K562 treated with DMSO at 1 percent for 48 hours (cell line): ENCODE measurements around the gene GAD2. TPM values are rescaled to one million over a fixed set of nuclear protein-coding genes. Genes with fewer than 3 reads are reported as not detected.

Experiments used
- total RNA-seq: library from RNA; unstranded; fragments of 300-600 nt; gene quantifications from 2 replicates; pipeline ENCODE4 v1.2.3, GENCODE V29; 2022; ENCODE audit warnings: low replicate concordance; ENCODE audit errors: extremely low read depth

The GAD2 gene
- not detected in 2 replicates for total RNA-seq

DNA sequence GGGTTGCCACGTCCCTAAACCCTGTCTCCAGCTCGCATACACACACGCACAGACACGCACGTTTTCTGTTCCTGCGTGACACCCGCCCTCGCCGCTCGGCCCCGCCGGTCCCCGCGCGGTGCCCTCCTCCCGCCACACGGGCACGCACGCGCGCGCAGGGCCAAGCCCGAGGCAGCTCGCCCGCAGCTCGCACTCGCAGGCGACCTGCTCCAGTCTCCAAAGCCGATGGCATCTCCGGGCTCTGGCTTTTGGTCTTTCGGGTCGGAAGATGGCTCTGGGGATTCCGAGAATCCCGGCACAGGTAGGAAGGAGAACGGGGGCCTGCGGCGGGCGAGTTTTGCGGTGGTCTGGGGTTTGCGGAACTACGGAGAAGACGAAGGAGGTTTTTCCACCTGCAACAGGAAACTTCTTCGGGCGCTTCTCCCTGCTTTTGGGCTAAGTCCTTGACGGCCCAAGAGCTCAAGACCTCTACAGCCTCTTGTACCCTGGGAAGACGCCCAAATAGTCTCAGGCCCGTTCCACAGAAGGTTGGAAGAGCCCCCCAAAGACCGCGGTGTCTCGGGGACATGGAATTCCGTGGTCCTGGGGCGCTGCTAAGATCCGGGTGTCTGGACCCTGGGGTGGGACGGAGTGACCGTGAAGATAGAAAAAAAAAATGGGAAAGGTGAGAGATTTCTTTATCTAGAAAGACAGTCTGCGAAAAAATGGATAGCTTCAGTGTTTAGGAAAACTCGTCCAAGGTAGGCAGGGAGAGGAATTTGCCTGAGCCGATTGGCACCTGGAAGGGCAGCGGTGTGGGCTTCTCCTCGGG is at the start of gene GAD2:
TSS of gene GAD2 (plus strand) at position 190 of the 811 bp plus-strand sequence. CDS start at position 226, 36 bp downstream.

Other genes starting within 250 kb of the GAD2 start
- gene APBB1IP, start 221.6 kb downstream of the GAD2 start, total RNA-seq = not detected in 2 replicates